SK-N-MC (cell line): ENCODE data around the gene NFIB.

Experiments
- EZH2 ChIP-seq: fragments of 200-600 bp; sonication (generic); IDR thresholded peaks from one replicate; pipeline ENCODE4 v1.6.1; 2017; ENCODE audit warnings: antibody characterized with exemption
- POLR2AphosphoS5 ChIP-seq: IDR thresholded peaks from 2 replicates; pipeline ENCODE4 v1.6.1; 2012; ENCODE audit warnings: mild to moderate bottlenecking, low read depth, low read length, borderline replicate concordance

DNA sequence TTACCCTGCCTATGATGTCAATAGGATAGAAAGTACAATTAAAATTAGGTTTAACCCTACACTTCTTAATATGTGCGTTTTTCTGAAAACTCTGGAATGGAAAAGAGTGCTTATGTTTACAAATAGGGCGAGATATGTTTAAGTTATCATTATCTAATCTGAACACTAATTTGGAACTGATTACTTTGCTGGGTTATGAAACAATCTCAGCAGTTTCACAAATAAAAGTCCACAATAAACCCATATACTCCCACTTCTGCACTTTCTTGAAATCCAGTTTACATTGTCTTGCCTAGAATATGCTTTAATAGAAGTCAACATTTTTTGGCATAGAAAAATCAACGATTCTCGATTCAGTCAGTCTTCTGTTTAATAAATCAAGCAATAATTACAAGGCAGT lies 236.3 kb downstream of the NFIB start:
- TF ChIP-seq POLR2AphosphoS5 (no peak), EZH2 (no peak)
